Measurements from ENCODE around the gene SC5D.

The SC5D gene

DNA sequence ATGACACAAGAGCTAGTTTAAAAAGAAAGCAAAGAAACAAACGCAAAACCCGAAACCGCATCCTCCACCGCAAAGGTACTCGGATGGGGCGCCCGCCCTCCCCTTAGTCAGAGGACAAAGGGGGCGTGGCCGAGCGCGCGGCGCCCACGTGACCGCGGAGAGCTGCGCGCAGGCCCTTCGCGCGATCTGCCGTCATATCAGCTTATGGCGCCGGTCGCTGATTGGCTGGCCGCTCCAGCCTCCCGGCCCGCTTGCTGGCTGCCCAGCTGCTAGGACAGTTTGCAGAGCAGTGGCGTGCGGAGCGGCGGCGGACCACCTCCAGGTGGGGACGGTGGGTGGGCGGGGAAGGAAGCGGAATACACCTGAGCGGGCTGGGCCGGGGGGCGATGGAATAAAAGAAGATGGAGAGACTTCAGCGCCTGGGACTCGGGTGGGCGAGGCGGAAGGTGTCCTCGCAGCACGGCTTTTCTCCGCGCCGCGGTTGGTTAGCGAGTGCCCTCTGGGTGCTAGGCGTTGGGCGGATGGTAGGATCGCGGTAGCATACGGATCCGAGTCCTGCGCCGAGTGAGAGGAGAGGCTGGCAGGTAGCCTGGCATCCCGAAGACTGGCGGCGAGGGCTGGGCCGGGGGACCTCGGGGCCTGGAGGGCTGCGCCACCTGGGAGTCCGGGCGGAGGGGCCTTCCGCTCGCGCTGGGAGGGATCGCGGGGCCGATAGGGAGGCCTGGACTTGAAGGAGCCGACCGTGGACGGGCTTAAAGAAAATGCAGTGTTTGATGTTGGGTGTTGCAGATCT, at the start of gene SC5D:
TSS of gene SC5D (plus strand) at position 277 of the 793 bp plus-strand sequence. CDS start 10,605 bp downstream, outside the sequence.
- peak; percentile 56 for DNase-seq (ENCODE audit: low read depth)

DNA sequence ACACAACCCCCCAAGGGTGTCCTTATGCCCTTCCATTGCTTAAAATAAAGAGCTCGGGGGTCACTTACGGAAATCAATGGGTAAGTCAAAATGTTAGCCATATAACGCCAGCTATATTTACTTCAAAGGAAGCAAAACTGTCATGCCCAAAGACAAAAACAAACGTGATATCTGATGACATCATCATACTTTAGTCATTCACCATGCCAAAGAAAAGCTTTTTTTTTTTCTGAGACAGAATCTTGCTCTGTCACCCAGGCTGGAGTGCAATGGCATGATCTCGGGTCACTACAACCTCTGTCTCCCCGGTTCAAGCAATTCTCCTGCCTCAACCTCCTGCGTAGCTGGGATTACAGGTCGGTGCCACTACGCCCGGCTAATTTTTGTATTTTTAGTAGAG, 47.7 kb upstream of the SC5D start:
- DNase-seq (ENCODE audit: low read depth), result no peak

DNA sequence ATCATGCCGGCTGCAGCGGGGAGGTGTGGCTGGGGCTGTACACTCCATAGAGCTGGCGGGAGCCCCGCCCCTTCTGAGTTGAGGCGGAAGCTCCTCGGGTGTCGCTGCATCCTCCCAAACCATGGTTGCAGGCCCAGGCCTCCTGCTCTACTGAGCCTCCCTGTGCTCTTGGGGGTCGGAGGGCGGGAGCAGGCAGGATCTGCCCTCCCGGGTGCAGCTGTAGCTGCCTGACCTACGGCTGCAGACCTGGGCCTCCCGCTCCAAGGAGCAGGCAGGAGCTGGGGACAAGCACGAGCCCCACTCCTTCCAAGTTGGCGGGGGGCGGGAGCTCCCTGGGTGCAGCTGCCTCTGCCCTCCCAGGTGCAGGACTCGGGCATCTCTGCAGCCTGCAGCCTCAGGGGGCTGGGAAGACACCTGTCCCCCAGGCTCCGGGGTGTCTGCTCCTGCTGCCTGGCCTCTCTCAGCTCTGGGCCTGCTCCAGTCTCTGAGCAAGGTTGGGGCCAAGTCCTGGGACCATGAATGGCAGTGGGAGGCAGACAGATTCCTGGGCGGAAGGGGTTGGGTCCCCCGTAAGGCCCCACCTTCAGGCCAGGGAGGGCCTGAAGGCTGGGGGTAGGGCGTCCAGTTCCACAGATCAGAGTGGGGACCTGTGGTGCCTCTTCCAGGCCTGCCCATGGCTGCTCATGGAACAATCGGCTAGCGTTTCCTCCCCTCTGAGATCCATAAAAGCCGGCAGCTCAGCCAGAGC, 46.4 kb upstream of the SC5D start:
- DNase-seq (ENCODE audit: low read depth), result no peak

DNA sequence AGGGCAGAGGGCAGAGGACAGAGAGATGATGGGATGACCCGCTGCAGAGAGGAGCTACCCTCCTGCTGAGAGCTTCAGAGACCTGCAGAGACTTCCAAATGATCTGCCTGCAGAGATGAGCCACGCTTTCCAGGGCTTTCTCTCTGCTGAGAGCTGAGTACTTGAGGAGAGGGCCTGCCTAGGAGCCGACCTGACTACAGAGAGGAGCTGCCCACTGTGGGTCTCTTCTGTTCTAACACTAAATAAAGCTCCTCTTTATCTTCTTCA, 45.9 kb upstream of the SC5D start:
- DNase-seq (ENCODE audit: low read depth), result no peak

DNA sequence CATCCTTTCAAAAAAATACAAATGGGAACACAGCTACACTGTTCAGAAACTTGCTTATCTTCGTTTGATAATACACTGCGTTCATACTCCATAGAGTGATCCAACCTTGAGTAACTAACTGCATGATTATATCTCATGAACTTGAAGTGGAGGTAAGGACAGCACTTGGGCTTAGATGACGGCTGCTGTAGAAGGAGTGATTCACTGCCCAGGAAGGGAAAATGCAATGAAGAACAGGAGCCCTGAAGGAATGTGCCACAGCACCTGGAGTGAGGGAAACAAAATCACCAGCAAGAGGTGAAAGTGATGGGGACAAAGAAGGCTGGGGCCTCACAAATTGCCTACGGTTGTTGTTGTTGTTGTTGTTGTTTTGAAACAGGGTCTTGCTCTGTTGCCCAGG, 44.1 kb upstream of the SC5D start:
- no peak for DNase-seq (ENCODE audit: low read depth)

DNA sequence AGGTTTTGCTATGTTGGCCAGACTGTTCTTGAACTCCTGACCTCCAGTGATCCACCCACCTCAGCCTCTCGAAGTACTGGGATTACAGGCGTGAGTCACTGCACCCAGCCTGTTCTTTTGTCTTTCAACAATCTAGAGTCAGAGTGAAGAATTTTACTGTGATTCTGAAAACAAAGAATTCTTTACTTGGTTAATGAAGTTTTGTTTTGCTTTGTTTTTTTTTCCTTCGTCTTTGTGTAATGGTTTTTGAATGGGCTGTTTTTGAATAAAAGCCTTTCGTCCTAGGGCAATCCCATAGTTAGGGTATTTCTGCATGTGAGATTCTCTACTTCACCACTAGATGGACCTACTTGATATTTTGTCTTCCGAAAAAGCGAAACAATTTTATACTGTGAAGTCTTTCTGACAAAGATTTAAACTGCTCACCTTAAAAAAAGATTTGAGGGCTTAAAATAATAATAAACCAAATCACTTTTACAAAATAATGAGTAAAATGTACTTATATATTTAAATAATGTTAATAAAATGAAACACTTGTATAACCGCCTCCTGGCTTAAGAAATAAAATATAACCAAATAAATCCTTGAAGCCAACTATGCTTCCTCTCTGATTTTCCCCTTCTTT, 43.4 kb upstream of the SC5D start:
- peak; percentile 14 for DNase-seq (ENCODE audit: low read depth)

DNA sequence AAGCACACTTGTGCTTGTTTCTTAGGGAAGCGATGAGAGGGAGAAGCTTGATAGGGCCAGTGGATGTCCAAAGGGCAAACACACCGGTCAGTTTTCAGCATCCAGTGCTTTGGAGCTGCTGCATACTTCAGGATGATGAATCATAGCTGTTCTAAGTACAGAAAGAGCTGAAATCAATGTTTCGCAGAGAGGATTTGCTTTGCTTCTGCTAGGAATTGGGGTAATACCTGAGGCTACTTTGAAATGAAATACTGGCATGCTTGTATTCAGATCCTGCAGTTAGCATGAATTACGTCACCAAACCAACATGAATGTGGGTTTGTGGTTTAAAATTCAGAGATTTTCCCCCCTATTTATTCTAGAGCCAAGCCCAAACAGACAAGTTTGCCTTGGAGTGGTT, 41.7 kb upstream of the SC5D start:
- DNase-seq (ENCODE audit: low read depth), result no peak

- no peak for DNase-seq (ENCODE audit: low read depth)
These were observed 38.6 kb upstream of the SC5D start for GRCh38 chr11:121253951-121254350.

DNA sequence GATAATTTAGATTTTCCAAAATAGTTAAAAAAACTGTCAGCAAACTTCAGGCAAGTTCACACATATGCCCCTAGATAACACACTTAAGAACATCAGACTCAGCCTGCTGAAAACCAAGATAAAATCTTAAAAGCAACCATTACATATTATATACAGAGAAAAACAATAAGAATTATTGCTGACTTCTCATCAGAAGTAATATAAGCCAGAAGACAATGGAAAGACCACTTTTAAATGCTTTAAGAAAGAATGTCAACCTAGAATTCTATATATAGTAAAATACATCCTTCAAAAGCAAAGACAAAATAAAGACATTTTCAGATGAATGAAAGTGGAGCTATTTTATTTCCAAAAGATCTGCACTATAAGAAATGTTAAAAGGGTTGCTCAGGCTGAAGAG, 37.8 kb upstream of the SC5D start:
- DNase-seq (ENCODE audit: low read depth), result no peak

GRCh38 chr11:121255473-121256125, 37.0 kb upstream of the SC5D start:
- DNase-seq (ENCODE audit: low read depth), result no peak

GRCh38 chr11:121257289-121257688, 35.3 kb upstream of the SC5D start:
- no peak for DNase-seq (ENCODE audit: low read depth)

DNA sequence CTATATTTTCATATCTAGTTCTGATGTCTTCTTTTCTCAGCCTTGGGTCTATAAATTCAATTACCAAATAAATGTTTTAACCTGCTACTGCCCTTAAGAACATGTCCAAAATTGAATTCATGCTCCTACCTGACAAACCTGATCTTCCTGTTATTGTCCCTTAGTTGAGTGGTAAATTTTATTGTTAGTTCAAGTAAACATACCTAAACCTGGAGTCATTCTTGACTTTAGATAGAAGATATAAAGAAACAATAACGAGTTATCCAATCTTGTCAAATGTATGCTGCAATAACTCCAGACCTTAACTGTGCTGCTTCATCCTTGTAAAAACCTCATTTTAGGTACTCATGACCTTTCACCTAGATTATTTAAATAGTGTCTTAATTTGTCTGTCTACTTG, 34.6 kb upstream of the SC5D start:
- DNase-seq (ENCODE audit: low read depth), result no peak

DNA sequence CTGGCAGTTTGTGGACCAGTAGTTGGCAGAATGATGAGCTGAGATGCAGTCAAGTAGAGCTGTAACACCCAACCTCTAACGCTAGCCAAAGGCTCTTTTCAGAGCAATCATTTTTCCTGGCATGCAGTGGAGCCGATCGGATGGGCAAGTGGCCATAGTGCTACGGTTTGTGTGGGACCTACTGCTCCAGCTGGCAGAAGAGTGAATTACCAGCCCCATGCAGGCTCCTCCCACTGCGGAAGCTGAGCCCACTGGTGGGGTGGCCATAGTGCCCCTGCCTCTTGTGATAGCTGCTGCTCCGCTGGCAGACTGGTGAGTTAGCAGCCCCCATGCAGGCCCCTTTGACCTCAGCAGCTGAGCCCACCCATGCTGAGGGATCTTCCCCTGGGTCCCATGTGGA, 27.0 kb upstream of the SC5D start:
- no peak for DNase-seq (ENCODE audit: low read depth)

GRCh38 chr11:121268581-121268980, 24.0 kb upstream of the SC5D start:
- no peak for DNase-seq (ENCODE audit: low read depth)

DNA sequence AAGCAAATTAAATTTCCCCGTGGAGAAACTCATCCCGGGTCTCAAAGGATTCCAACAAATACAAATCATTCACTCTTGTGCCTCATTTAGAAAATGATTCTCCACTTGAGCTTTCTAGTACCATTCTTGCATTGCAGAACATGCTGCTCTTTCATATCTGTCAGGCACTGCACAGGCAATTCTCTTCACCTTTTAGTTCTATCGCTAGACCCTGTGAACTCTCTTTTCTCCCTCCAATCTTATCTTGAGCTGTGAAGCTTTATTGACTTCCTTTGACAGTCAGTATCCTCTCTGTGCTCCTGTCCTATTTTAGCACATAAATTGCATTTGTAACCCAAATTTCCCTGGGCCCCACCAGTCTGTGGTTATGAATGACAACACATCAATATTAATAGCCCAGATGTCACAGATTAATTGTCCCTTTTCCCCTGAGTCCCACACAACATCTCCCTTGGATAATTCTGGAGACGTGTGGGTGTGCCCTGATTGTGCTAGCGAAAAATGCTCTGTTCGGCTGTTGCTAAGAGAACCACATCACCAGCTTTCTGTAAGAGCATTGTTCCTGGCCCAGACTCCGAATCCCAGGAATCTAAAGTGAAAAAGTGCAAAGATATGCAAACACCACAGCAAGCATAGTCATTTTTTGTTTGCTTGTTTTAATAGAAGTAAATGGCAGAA, 22.4 kb upstream of the SC5D start:
- DNase-seq (ENCODE audit: low read depth), result no peak

DNA sequence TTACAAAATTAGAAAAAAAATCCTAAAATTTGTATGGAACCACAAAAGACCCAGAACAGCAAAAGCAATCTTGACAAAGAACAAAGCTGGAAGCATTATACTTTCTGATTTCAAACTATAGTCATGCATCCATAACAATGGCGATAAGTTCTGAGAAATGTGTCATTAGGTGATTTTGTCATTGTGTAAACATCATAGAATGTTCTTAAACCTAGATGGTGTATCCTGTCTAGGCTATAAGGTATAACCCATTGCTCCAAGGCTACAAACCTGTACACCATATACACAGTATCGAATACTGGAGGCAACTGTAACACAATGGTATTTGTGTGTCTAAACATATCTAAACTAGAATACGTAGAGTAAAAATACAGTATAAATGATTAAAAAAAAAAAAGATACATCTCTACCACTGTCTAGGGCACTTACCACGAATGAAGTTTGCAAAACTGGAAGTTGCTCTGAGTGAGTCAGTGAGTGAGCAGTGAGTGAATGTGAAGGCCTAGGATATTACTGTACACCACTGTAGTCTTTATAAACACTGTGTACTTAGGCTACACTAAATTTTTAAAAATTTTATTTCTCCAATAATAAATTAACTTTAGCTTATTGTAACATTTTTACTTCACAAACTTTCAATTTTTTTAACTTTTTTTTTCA, 18.1 kb upstream of the SC5D start:
- DNase-seq (ENCODE audit: low read depth), result no peak

- no peak for DNase-seq (ENCODE audit: low read depth)
These were observed 10.9 kb upstream of the SC5D start for GRCh38 chr11:121281698-121282097.

- no peak for DNase-seq (ENCODE audit: low read depth)
These were observed 10.2 kb upstream of the SC5D start for GRCh38 chr11:121282386-121282785.

GRCh38 chr11:121282886-121283502, 9.6 kb upstream of the SC5D start:
- DNase-seq (ENCODE audit: low read depth), result no peak

DNA sequence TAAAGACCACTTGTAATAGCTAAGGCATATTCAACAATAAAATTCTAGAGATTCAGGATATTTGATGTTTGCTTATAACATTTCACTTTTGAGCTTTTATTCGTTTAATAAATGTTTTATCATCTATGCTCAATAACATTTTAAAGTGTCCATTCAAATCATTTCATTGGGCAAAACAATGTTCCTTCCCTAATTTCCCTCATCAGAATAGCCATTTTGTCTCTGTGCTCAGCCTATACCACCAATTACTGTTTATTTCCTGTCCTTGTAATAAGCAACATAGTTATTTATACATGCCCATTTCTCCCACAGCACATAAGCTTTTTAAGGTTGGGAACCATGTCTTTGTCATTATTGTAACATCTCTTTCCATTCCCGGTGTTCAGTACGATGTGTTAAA, 1.3 kb upstream of the SC5D start:
- no peak for DNase-seq (ENCODE audit: low read depth)

- DNase-seq (ENCODE audit: low read depth), result no peak
These were observed 576 bp upstream of the SC5D start for GRCh38 chr11:121291896-121292494.
